Measurements from ENCODE around the gene NFU1.

Gene NFU1

GRCh38 chr2:69436938-69437750 is at the start of gene NFU1:
NFU1 (minus strand) TSS chr2:69437435; CDS start chr2:69437422, 13 bp downstream.
- peak; percentile 89 for DNase-seq

GRCh38 chr2:69483696-69484095 is 46.5 kb upstream of the NFU1 start:
- peak; percentile 64 for DNase-seq

GRCh38 chr2:69483024-69483423 is 45.8 kb upstream of the NFU1 start:
- DNase-seq = peak; percentile 35

- DNase-seq = peak; percentile 80
Observed at GRCh38 chr2:69482471-69482870, 45.2 kb upstream of the NFU1 start.

- no peak for DNase-seq
Observed at GRCh38 chr2:69481421-69481820, 44.2 kb upstream of the NFU1 start.

GRCh38 chr2:69477627-69478026 is 40.4 kb upstream of the NFU1 start:
- DNase-seq = no peak

- no peak for DNase-seq
Observed at GRCh38 chr2:69474688-69475087, 37.5 kb upstream of the NFU1 start.

- DNase-seq = no peak
Observed at GRCh38 chr2:69471793-69472192, 34.6 kb upstream of the NFU1 start.

GRCh38 chr2:69470911-69471310 is 33.7 kb upstream of the NFU1 start:
- no peak for DNase-seq

GRCh38 chr2:69469784-69470183 is 32.5 kb upstream of the NFU1 start:
- no peak for DNase-seq

GRCh38 chr2:69469375-69469774 is 32.1 kb upstream of the NFU1 start:
- no peak for DNase-seq

GRCh38 chr2:69466728-69467127 is 29.5 kb upstream of the NFU1 start:
- DNase-seq = no peak

GRCh38 chr2:69465513-69466456 is 28.6 kb upstream of the NFU1 start:
- no peak for DNase-seq

GRCh38 chr2:69464575-69464974 is 27.3 kb upstream of the NFU1 start:
- no peak for DNase-seq

- DNase-seq = no peak
Observed at GRCh38 chr2:69462780-69463179, 25.5 kb upstream of the NFU1 start.

GRCh38 chr2:69461404-69461803 is 24.2 kb upstream of the NFU1 start:
- DNase-seq = no peak

- DNase-seq = peak; percentile 9
Observed at GRCh38 chr2:69459936-69460335, 22.7 kb upstream of the NFU1 start.

- DNase-seq = no peak
Observed at GRCh38 chr2:69456950-69457445, 19.8 kb upstream of the NFU1 start.

- no peak for DNase-seq
Observed at GRCh38 chr2:69456154-69456553, 18.9 kb upstream of the NFU1 start.

- no peak for DNase-seq
Observed at GRCh38 chr2:69454976-69455375, 17.7 kb upstream of the NFU1 start.

- DNase-seq = no peak
Observed at GRCh38 chr2:69453475-69454129, 16.4 kb upstream of the NFU1 start.

- DNase-seq = no peak
Observed at GRCh38 chr2:69452687-69453086, 15.5 kb upstream of the NFU1 start.
